Measurements from ENCODE around the gene CSTPP1. TPM values are rescaled to one million over a fixed set of nuclear protein-coding genes. Genes with fewer than 3 reads are reported as not detected.

Gene CSTPP1
- total and polyA plus RNA-seq, 2 donors (not counting 1 experiment from before 2014, with no cell fraction given), result 11.5 to 29.0 TPM

- Histone ChIP-seq H3K9ac (ENCODE audit: low read length) (no peak overlapping the region), H4K20me1 (ENCODE audit: control insufficient read depth, insufficient read depth, low read length, poor library complexity, severe bottlenecking) (no peaks in the 10 kb centered on the region), H3K4me2 (replicated peaks; ENCODE audit: low read depth, low read length, poor library complexity, severe bottlenecking) (no peak overlapping the region), H3K27me3 (replicated peaks in 1 of 4; ENCODE audit: control extremely low read depth in 1 of 4, control insufficient read depth in 3 of 4, insufficient read depth in 4 of 4, low read length in 3 of 4) (no peaks in the 10 kb centered on the region), H2AFZ (ENCODE audit: insufficient read depth, low read depth, low read length, poor library complexity, severe bottlenecking) (no peak overlapping the region), H3K79me2 (ENCODE audit: control insufficient read depth, insufficient read depth, low read length) (no peaks in the 10 kb centered on the region), H3K4me3 (ENCODE audit: control extremely low read depth in 1 of 5, extremely low read depth in 1 of 5, insufficient read depth in 1 of 5, low read depth in 2 of 5, low read length in 4 of 5) (no peak overlapping the region), H3K9me3 (ENCODE audit: control extremely low read depth in 1 of 3, control insufficient read depth in 2 of 3, insufficient read depth in 1 of 3, low read length in 2 of 3) (peaks cover 0 to 3% (median 2%) of the 10 kb centered on the region in 3 donors), H3K4me1 (ENCODE audit: control insufficient read depth in 2 of 2, insufficient read depth in 2 of 2, low read length in 2 of 2) (no peaks in the 10 kb centered on the region), H3K36me3 (replicated peaks in 1 of 2; ENCODE audit: control extremely low read depth in 1 of 2, control insufficient read depth in 1 of 2, extremely low read depth in 1 of 2, insufficient read depth in 2 of 2, low read length in 1 of 2) (no peaks in the 10 kb centered on the region), H3K27ac (ENCODE audit: low read length in 2 of 2) (no peak overlapping the region)
- Mint-ChIP-seq H3K4me3 (no peak overlapping the region), H3K9me3 (ENCODE audit: insufficient read depth) (no peaks in the 10 kb centered on the region), H3K27me3 (no peaks in the 10 kb centered on the region), H3K4me1 (peaks cover 1% of the 10 kb centered on the region), H3K27ac (no peak overlapping the region)
- intact Hi-C loops (cut with micrococcal nuclease), result no loop called here
- ChIA-PET CTCF (no interaction called here), POLR2A (no interaction called here)
- ATAC-seq (ENCODE audit: low read depth) (no peak), DNase-seq (no peak)
- TF ChIP-seq CTCF (IDR thresholded peaks at IDR 0.05), result no peak
- no peak for TF ChIP-seq EZH2 (IDR thresholded peaks at IDR 0.05; ENCODE audit: borderline replicate concordance, insufficient read depth, low read depth, low read length, poor library complexity, severe bottlenecking)
- no CpG with 5 or more reads among the region's 1 CpG for WGBS (ENCODE audit: insufficient coverage)
Observed at GRCh38 chr11:47021527-47021818, 84.9 kb downstream of the CSTPP1 start.

- ATAC-seq (ENCODE audit: low read depth), result no peak
- Histone ChIP-seq H3K9ac (ENCODE audit: low read length) (no peak overlapping the region), H3K9me3 (ENCODE audit: control extremely low read depth in 1 of 3, control insufficient read depth in 2 of 3, insufficient read depth in 1 of 3, low read length in 2 of 3) (peaks cover 0 to 3% (median 2%) of the 10 kb centered on the region in 3 donors), H3K79me2 (ENCODE audit: control insufficient read depth, insufficient read depth, low read length) (no peaks in the 10 kb centered on the region), H4K20me1 (ENCODE audit: control insufficient read depth, insufficient read depth, low read length, poor library complexity, severe bottlenecking) (no peaks in the 10 kb centered on the region), H2AFZ (ENCODE audit: insufficient read depth, low read depth, low read length, poor library complexity, severe bottlenecking) (no peak overlapping the region), H3K4me3 (ENCODE audit: control extremely low read depth in 1 of 5, extremely low read depth in 1 of 5, insufficient read depth in 1 of 5, low read depth in 2 of 5, low read length in 4 of 5) (no peak overlapping the region), H3K27me3 (replicated peaks in 1 of 4; ENCODE audit: control extremely low read depth in 1 of 4, control insufficient read depth in 3 of 4, insufficient read depth in 4 of 4, low read length in 3 of 4) (no peaks in the 10 kb centered on the region), H3K36me3 (replicated peaks in 1 of 2; ENCODE audit: control extremely low read depth in 1 of 2, control insufficient read depth in 1 of 2, extremely low read depth in 1 of 2, insufficient read depth in 2 of 2, low read length in 1 of 2) (no peaks in the 10 kb centered on the region), H3K4me1 (ENCODE audit: control insufficient read depth in 2 of 2, insufficient read depth in 2 of 2, low read length in 2 of 2) (no peaks in the 10 kb centered on the region), H3K4me2 (replicated peaks; ENCODE audit: low read depth, low read length, poor library complexity, severe bottlenecking) (no peak overlapping the region), H3K27ac (ENCODE audit: low read length in 2 of 2) (no peak overlapping the region)
- no peaks in the 10 kb centered on the region for H3K9me3 Mint-ChIP-seq (ENCODE audit: insufficient read depth)
- no peak for DNase-seq
- no peaks in the 10 kb centered on the region for H3K27me3 Mint-ChIP-seq
- WGBS (ENCODE audit: insufficient coverage), result no CpG with 5 or more reads among the region's 1 CpG
- ChIA-PET CTCF (interaction anchor here (0.5 kb wide), 1 partner anchor 16 kb away, joined by 3 read pairs; no protein-coding TSS in a partner anchor), POLR2A (no interaction called here)
- intact Hi-C loops (cut with micrococcal nuclease), result no loop called here
- no peak overlapping the region for H3K4me3 Mint-ChIP-seq
- TF ChIP-seq EZH2 (IDR thresholded peaks at IDR 0.05; ENCODE audit: borderline replicate concordance, insufficient read depth, low read depth, low read length, poor library complexity, severe bottlenecking), result no peak
- TF ChIP-seq CTCF (IDR thresholded peaks at IDR 0.05), result no peak
- H3K27ac Mint-ChIP-seq, result no peak overlapping the region
- peaks cover 1% of the 10 kb centered on the region for H3K4me1 Mint-ChIP-seq
Observed at GRCh38 chr11:47021965-47022364, 85.4 kb downstream of the CSTPP1 start.
